Activated CD8-positive, alpha-beta memory T cell treated with anti-CD3 and anti-CD28 coated beads for 1 hour (primary cell): ENCODE data around the gene LHX4.

Experiments used
- DNase-seq, 2 donors: peaks; one replicate each; pipeline ENCODE4 v3.0.0-alpha.2; 2020; ENCODE audit warnings: low read depth in 1 of 2; ENCODE audit errors: extremely low read depth in 1 of 2

LHX4 gene

DNA sequence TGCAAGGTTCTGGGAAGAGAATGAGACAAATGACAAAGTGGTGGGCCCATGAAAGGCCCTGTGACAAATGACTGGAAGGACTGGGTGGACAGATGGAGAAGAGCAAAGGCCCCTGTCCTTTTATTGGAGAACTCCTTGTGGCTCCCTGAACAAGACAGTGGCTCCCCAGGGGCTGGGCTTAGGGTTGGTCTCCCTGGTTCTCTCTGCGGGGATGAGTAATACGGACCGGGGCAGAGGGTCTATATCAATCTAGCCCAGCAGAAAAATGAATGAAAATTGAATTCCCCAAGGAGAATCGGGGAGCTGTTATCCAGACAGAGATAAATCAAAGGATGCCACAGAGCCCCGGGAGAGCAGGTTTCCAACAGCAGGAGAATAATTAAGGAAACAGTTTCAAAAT is 5.2 kb upstream of the LHX4 start:
- DNase-seq: no peak

DNA sequence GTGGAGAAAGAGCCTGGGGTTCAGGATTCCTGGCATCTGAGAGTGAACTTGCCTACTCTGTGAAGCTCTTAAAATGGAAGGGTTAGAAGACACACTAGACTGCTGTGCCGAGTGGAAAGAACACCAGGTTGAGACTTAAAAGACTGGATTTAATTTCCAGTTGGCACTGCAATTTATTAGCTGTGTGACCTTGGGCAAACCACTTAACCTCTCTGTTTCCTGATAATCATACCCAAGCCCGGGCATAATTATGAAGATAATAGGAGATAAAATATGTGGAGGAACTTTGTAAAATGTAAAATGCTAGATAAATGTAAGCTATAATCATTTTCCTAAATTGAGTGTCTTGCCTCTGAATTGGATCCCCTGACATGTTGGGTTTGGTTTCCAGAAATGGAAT is 4.7 kb upstream of the LHX4 start:
- no peak for DNase-seq

DNA sequence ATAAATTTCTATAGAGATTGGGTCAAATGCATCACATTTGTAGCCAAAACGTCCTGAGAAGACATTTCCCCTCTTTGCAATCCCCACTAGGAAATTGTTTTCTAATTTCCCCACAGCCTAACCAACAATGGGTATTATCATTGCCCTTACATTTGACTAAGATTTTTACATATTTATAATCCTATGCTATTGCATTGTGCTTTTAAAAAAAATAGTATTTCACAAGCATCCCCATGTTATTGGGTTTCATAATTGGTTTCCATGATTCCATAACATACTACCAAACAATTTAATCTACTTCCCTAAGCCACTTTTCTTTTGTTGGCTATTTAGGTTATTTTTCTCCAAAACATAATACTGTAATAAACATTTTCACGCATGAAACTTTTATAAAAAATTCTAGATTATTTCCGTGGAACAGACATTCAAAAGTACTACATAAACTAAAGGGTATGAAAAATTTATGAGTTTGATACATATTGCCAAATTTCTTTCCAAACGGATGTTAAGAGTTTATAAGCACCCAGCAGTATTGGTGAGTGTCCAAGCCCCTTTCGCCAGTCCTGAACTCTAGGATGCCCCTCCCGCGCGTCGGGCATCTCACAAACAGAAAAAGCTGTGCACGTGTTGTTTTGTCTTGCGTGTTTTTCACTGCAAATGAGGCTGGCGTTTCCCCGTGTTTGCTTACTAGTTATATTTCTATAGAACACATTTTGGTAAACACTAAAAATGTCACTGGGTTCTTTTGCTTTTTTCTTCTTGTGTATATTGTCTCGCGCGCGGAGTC is 2.0 kb upstream of the LHX4 start:
- no peak for DNase-seq

DNA sequence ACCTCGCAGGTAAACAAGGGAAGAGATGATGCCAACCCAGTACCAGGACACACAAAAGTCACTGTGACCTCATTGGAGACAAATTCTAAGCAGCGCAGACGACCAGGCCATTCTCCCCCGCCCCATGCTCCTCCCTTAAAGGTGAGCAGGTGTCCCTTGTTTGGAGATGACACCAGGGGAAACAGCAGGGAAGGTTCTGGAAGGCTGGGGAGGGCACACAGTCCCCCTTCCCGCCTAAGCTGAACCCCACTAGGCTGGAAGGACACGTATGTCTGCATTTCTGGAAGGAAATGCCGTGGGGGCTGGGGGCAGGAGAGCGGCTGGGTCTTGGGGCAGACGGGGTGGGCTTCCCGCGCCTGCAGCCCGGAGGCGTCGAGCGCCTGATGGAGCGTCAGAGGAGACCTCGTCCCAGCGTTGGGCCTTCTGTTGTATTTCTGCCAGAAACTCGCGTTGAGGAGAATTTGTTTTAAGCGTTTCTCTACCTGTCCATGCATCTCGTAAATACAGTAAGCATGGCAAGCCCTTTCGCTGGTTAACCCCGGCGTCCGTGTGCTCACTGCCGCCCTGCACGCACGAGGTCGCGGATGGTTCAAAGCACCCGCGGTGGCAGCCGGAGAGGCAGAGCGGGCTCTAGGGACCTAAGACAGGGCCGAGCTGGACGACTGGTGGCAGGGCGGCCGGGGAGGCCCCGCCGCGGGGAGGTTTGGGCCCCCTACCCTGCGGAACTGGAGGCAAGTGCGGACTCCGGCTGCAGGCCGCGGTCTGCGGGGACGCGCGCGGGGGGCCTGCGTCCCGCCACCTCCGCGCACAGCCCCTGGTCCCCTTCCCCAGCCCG is 1.2 kb upstream of the LHX4 start:
- DNase-seq: no peak

DNA sequence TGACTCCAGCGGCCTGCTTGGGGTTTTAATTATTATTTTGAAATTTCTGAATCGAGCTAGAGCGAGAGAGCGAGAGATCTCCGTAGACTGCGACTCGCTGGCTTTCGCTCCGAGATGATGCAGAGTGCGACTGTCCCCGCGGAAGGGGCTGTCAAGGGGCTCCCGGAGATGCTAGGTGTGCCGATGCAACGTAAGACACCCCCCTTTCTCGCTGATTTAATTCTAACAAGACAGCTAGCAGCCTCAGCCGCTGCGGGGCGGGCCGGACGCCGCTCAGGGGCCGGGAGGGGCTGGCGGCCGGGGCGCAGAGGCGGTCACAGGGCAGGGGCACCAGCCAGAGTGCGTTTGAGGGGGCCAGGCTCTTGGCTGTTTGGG is 339 bp downstream of the LHX4 start:
- no peak for DNase-seq

DNA sequence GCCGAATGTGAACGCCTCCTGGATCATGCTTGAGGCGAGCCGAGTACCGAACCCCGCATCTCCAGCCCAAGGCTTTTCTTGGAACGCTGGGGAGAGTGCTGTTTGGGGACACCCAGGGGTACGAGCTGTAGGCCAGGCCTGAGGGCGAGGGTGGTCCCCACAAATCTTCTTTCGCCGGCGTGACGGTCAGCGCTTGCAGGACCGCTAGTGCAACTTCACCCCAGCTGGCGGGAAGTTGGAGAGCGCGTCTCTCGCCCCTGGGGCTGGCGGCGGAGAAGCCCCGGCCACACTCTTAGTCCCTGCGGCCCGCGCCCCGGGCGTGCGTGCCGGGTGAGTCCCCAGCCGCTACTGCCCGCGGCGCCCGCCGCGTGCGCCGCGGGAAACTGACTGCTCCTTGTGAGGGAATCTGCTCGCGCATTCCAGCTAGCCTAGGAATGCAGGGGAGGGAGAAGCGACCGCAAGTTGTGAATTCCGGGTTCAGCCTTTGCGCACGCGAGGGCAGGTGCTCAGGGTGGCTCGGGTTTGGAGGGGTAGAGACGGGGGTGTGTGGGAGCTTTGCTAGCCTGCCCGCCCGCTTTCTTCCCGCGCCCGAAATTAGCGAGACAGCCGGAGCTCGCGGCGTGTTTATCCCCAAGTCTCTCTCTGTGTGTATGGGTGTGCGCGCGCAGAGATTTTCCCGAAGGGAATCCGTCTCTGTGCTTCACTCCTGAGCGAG is 884 bp downstream of the LHX4 start:
- no peak for DNase-seq

DNA sequence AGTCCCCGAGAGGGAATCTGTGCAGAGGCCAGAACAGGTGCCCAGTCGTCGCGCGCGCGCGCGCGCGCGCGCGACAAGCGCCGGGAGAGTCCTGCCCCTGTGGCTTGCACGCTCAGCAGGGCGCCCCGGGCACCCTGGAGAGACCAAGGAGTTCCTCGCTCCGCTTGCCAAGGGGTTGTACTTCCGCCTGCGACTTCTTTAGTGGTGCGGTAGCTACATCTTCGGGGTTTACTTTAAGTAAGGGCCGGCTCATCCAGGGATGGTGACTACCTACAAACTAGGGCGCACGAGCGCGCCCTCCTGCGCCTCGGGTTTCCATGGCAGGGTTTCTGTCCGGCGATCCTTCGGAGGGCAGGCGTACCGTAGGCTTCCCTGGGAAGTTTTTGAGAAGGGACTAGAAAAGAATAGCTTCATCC is 1.4 kb downstream of the LHX4 start:
- no peak for DNase-seq

DNA sequence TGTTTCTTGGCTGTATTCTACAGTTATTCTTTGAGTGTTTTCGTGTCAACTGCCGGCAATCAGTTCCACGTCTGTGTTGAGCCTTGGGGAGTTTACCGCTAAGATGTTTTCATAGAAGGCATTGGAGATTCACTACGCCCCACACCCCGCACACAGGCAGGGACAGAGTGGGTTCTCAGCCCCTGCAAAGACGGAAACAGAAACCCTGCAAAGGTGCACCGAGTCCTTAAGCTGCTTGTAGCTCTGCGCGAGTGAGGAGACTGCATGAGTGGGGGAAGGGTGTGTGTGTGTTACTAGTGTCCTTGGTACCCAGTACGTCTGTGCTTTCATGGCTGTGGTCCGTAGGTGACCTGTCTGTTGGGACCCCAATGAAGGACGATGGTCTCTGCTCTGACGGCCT is 1.9 kb downstream of the LHX4 start:
- no peak for DNase-seq

DNA sequence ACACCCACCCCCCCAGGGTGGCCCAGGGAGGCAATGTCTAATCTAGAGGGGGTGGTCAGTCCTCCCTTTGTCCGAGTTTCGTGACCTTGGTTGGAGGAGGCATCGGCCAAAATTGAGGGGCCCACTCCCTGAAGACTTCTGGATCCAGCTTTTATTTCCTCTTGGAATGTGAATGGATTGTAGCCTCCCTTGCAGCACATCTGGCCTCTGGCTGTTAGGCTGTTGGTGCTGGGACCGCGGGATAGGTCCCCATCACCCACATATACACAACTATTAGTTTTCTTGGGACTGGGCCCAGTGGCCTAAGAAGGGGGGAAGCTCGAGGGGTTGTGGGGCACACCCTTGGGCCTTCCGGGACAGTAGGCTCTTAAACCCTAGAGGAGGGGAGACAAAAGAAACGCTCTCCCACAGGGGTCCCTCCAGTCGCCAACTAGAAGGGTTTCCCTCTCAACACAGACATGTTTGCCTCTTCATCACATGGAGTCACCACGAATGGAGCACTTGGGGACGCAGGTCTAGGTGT is 2.5 kb downstream of the LHX4 start:
- DNase-seq: no peak

DNA sequence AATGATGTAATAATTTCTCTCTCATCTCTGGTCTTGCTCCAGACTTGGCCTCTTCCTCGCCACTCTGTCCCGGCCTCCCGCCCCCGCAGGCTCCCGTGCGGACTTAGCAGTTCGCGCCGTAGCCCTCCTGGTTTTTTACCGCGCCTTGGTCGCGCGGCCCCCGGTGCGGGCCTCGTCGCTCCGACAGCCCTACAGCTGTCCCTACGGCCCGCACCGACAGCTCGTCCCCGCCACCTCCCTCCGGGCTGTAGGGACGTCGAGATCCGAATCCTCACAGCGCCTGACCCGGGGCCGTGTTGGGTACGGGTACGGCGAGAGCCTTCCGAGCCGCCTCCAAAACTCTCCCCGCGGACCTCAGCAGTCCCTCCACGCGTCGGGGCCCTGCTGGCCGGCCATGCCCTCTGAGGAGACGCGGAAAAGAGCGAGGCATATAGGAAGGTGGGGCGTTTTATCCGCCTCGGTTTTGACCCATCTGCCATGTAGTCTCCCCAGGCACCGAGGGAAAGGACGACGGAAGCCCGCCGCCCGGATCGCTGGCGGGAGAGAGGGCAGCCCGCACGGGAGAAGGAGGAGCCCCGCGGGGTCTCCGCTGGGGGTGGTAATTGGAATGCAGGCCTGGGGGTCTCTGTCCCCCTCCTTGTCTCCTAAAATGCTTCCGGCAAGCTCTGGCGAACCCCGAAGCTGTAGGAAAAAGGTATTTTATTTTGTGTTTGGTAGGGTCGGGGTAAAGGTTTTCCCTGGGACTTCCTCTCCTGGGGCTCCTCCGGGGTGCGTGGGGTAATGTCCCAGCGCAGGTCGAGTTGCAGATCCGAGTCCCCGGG is 3.3 kb downstream of the LHX4 start:
- no peak for DNase-seq

DNA sequence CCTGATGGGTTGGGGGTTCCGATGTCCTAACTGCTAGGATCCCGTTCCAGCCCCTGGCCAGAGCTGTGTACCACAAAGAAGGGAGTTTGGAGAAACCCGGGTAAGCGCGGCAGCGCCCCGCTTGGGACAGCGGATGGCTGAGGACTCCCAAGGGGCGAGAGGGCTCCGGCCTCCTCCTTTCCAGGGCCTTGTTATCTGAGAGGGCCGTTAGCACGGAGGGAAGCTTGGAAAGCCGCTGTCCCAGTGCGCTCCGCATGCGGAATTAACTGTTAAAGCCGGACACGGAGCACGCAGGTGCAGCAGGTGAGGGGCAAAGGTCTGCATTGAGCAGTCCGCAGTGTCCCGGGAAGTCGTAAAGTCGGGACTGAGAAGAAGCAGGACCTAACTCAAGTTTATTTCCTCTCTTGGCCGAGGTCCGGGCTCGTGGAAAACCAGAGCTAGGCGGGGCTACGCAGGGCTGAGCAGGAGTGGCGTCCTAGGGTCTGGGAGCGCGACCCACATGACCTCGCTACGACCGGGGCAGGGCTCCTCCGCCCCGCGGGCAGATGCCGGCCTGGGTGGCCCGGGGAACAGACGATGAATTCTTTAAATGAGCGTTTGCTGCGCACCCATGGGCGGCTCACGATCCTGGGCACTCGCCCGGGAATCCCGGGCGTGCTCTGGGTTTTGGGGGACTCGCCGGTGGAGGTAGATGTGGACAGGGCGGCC is 4.5 kb downstream of the LHX4 start:
- no peak for DNase-seq

DNA sequence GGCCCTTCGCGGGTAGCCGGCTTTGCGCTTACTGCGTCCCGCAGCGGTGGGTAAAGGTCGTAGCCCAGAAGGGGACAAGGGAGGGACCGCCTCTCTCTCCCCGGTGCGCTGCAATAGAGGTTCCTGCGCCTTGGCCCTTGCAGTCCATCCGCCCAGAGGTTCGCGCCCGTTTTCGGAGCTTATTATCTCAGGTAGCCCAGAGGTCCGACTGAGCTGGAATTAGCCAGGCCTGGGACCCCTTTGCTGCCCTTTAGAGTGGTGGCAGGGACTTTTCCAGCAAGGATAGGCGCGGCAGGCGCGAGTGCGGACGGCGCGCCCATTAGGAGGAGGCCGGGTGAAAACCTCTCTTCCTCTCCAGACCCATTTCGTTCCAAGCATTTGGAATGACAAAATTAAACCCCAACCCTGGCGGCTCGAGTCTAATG is 5.0 kb downstream of the LHX4 start:
- no peak for DNase-seq

DNA sequence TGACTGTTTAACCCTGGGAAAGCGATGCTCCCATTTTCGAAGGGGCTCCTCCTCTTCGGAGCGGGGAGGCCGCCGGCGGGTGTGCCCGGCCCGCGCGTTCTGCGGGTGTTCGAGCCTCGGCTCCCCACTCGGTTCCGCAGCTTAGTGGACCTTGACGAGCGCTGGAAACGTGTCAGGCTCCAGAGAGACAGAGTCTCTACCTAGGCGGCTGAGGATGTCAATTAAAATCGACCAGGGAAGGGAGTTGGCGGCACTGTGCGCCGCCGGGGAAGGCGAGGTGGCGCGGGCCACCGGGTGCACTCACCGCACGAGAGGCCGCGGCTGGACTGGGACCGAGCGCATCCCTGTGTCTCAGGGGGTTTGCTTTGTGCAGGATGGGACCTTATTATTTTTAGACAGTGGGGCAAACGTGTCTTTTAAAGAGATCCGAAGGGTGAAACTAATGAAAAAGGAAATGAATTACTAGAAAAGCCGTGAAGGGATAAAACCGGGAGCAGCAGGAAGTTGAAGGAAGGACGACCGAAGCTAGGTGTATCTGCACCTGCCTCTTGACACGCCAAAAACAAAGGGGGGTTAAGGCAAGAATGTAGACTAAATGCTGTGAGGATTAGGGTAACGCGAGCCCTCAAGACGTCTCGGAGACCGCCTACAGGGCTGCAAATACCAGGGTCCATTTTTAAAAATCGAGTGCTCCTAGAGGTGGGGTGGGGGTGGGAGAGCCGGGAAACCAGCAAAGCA is 5.6 kb downstream of the LHX4 start:
- DNase-seq: no peak

DNA sequence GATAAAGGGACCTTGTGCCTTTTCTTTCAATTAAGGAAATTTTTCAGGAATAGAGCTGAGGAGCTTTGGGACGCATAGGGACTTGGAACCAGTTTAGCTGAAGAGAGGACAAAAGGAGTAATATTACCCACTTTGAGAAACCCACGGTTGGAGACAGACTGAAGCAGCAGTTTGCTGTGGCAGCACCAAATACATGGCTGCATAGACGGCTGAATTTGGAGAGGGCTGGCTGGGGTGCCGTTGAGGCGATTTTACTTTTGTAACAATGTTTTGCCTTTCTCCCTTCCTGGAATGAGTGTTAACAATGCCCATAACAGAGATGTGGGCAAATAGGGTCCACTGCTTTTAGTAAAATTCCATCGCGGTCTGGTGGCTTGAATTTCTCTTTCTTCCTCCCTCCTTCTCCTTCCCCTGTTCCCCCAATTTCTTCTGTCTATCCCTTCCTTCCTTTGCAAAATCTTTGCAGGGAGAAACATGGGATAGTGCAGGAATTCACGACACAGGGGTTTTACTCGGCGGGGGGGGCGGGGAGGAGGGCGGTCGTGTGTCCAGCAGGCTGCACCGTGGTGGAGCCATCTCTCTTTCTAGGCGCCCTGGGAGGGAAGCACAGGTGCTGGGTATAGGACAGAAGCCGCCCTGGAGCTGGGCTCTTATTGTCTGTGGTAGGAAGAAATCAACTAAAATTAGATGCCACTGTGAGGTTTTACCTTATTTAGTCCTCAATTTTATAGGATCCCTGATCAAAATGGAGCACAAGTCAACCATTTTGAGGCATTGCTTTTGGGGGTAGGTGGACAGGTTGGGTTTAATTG is 6.8 kb downstream of the LHX4 start:
- no peak for DNase-seq

DNA sequence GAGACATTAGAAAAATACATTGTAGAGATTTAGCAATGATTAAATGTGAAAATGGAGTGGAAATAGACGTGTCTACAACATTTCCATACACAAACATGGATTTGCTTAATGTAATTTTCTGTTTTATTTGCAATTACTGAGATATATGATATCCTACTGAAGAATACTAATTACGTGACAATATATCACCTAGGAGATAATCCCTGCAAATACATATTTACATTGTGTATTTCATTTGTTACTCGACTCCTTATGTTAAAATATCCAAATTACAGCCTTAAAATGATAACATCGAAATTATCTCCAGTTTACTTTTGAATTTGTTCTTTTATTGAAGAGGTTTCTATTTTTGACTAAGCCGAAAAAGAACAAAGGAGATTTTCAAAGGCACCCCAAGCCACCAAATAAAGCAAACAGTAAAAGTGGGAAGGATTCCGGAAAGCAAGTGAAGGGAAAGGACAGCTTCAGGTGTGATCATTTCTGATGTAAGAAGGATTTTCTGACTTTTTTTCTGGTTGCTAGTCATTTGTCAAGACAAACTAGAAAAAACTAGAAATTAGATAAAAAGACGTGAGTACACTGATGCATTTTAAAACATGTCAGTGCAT is 7.9 kb downstream of the LHX4 start:
- no peak for DNase-seq

DNA sequence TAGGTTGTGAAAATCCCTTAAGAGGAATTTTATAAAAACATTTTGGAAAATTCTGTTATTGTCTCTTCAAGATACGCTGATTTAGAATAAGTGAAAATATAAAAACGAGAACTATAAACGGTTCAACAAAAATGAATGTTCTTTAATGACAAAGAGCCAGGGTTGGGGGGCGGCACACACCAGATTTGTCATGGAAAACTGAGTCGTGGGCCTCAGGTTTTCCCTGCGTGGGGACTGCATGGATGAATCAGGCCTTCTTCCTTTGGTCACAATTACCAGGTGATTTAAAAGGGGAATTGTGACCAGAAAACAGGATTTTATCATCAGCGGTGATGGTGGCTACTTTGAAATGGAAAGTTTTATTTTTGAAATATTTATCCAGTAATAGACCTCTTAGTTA is 8.6 kb downstream of the LHX4 start:
- no peak for DNase-seq

DNA sequence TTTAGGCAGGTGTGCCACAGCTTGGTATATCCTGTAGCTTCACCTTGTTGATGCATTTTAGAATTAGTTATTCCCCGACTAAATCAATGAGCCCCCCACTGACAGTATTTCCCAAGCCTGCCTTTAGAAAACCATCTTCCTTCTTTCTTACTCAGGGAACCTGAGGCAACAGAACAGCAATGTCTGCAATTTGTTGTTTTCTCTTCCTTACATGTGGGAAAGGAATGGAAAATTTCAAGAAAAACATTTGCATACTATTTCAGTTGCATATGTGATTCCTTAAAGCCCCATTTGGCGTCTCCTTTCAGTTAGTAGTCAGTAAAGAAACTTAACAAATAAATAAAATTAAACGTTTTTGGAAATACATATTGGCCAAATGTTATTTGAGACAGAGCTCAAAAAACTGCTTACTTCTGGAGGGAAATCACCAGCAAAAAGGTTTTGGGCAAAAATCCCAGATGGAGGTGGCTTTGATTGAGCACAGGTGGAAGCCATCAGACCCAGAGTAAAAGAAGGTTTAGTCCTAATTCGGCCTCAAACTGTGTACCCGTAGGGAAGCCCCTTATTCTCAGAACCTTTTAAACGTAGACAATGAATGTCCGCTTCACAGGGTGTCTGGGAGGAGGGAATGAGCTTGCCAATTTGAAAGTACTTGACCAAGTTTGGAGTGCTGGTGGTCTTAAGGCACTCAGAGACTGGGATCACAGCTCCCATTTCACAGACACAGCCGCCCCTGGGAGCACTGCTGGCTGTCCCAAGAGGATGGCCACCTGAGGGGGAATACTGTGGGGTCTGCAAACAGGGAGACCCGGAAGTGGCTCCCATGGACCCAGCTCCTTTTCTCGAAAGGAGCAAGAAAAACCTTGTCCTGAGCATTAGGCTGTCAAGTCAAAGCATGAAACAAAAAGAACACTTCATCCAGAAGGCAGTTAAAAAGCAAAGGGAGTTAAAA is 9.4 kb downstream of the LHX4 start:
- no peak for DNase-seq
